ENCODE data around the gene RPL29. TPM values are rescaled to one million over a fixed set of nuclear protein-coding genes. Genes with fewer than 3 reads are reported as not detected.

RPL29 gene
- total RNA-seq, 1 donor from 2014 or later: 872 TPM

GRCh38 chr3:51963951-51964451 is 31.7 kb downstream of the RPL29 start:
- no peak overlapping the region for H3K9ac ChIP-seq (ENCODE audit: low read length)
- no peaks in the 10 kb centered on the region for H3K27me3 ChIP-seq (ENCODE audit: insufficient read depth, low read length)
- H3K79me2 ChIP-seq (ENCODE audit: insufficient read depth, low read length): peaks cover 40% of the 10 kb centered on the region
- no peak for FAIRE-seq
- H3K27ac Mint-ChIP-seq (ENCODE audit: unreplicated experiment): no peak overlapping the region
- H3K4me1 ChIP-seq (ENCODE audit: insufficient read depth, low read length): peaks cover 15% of the 10 kb centered on the region
- H3K9me3 Mint-ChIP-seq (ENCODE audit: unreplicated experiment): peaks cover 3% of the 10 kb centered on the region
- TF ChIP-seq EZH2 (IDR thresholded peaks at IDR 0.05; ENCODE audit: insufficient read depth, low read length) (no peak), CTCF (IDR thresholded peaks at IDR 0.05; ENCODE audit: insufficient read depth, low read depth, low read length) (no peak)
- peaks cover 14% of the 10 kb centered on the region for H3K4me1 Mint-ChIP-seq (ENCODE audit: low read depth, unreplicated experiment)
- peaks cover 24% of the 10 kb centered on the region for H3K36me3 Mint-ChIP-seq (ENCODE audit: low read depth, unreplicated experiment)
- H3K4me3 Mint-ChIP-seq (ENCODE audit: unreplicated experiment): no peak overlapping the region
- DNase-seq (ENCODE audit: low read depth): no peak
- H3K9me3 ChIP-seq (ENCODE audit: insufficient read depth, low read depth, low read length): no peaks in the 10 kb centered on the region
- no peak overlapping the region for H3K4me3 ChIP-seq (ENCODE audit: insufficient read depth, low read depth, low read length)
- H3K27me3 Mint-ChIP-seq (ENCODE audit: low read depth, unreplicated experiment): peaks cover 8% of the 10 kb centered on the region
- peak overlapping the region; percentile 98 for H3K4me2 ChIP-seq (ENCODE audit: low read length)
- peaks cover 62% of the 10 kb centered on the region for H4K20me1 ChIP-seq (ENCODE audit: insufficient read depth, low read length)
- no peaks in the 10 kb centered on the region for H3K36me3 ChIP-seq (ENCODE audit: insufficient read depth, low read length)
- no peak overlapping the region for H2AFZ ChIP-seq (ENCODE audit: low read depth, low read length)
- H3K27ac ChIP-seq (ENCODE audit: low read depth, low read length): no peak overlapping the region

- Histone ChIP-seq H3K27me3 (ENCODE audit: insufficient read depth, low read length) (no peaks in the 10 kb centered on the region), H3K4me3 (ENCODE audit: insufficient read depth, low read depth, low read length) (no peak overlapping the region), H3K27ac (ENCODE audit: low read depth, low read length) (no peak overlapping the region), H3K79me2 (ENCODE audit: insufficient read depth, low read length) (peaks cover 40% of the 10 kb centered on the region), H3K9me3 (ENCODE audit: insufficient read depth, low read depth, low read length) (no peaks in the 10 kb centered on the region), H3K4me2 (ENCODE audit: low read length) (no peak overlapping the region), H3K36me3 (ENCODE audit: insufficient read depth, low read length) (no peaks in the 10 kb centered on the region), H4K20me1 (ENCODE audit: insufficient read depth, low read length) (peaks cover 58% of the 10 kb centered on the region), H2AFZ (ENCODE audit: low read depth, low read length) (no peak overlapping the region), H3K4me1 (ENCODE audit: insufficient read depth, low read length) (peaks cover 13% of the 10 kb centered on the region), H3K9ac (ENCODE audit: low read length) (no peak overlapping the region)
- FAIRE-seq: no peak
- Mint-ChIP-seq H3K27ac (ENCODE audit: unreplicated experiment) (no peak overlapping the region), H3K27me3 (ENCODE audit: low read depth, unreplicated experiment) (peaks cover 8% of the 10 kb centered on the region), H3K36me3 (ENCODE audit: low read depth, unreplicated experiment) (peaks cover 31% of the 10 kb centered on the region), H3K4me1 (ENCODE audit: low read depth, unreplicated experiment) (peaks cover 10% of the 10 kb centered on the region), H3K9me3 (ENCODE audit: unreplicated experiment) (peaks cover 3% of the 10 kb centered on the region), H3K4me3 (ENCODE audit: unreplicated experiment) (no peak overlapping the region)
- TF ChIP-seq EZH2 (IDR thresholded peaks at IDR 0.05; ENCODE audit: insufficient read depth, low read length): no peak
- TF ChIP-seq CTCF (IDR thresholded peaks at IDR 0.05; ENCODE audit: insufficient read depth, low read depth, low read length): no peak
- DNase-seq (ENCODE audit: low read depth): no peak
Observed at GRCh38 chr3:51962854-51963530, 32.7 kb downstream of the RPL29 start.
